Right lobe of liver (tissue), 6 donors: ENCODE results near the gene WDFY2. TPM values are rescaled to one million over a fixed set of nuclear protein-coding genes. Genes with fewer than 3 reads are reported as not detected.

Source experiments
- ATAC-seq, 4 donors: fragments of 200-7000 bp; cut with Tn5 transposase; one replicate each; pipeline ENCODE4 v1.9.1; 2020; ENCODE audit warnings: mild to moderate bottlenecking in 4 of 4, moderate library complexity in 4 of 4
- DNase-seq, 3 donors: peaks; one replicate each; pipeline ENCODE4 v3.0.0-alpha.2; 2020
- H3K27ac ChIP-seq, 3 donors: fragments of 200-600 bp; one replicate each; pipeline ENCODE4 v1.8.0; 2022
- H3K27me3 ChIP-seq, 2 donors: fragments of 200-600 bp; one replicate each; pipeline ENCODE4 v1.8.0; 2022
- H3K36me3 ChIP-seq, 4 donors: fragments of 200-600 bp; sonication (generic) in 1 of 4; one replicate each; pipeline versions ENCODE4 v1.5.1 to v1.8.0; 2017 to 2022; ENCODE audit warnings: control low read depth in 1 of 4
- H3K4me1 ChIP-seq, 4 donors: fragments of 200-600 bp; sonication (generic) in 1 of 4; one replicate each; pipeline versions ENCODE4 v1.5.1 to v1.8.0; 2017 to 2022; ENCODE audit warnings: control low read depth in 1 of 4
- H3K4me3 ChIP-seq, 3 donors: fragments of 200-600 bp; one replicate each; pipeline ENCODE4 v1.8.0; 2022
- H3K9me3 ChIP-seq, 4 donors: fragments of 200-600 bp; sonication (generic) in 1 of 4; one replicate each; pipeline versions ENCODE4 v1.5.1 to v1.8.0; 2017 to 2022; ENCODE audit warnings: control low read depth in 1 of 4
- CTCF ChIP-seq, 4 donors: fragments of 200-600 bp in 3 of 4; fragments of 450-650 bp in 1 of 4; IDR thresholded peaks; one replicate each; pipeline versions ENCODE4 v1.5.1 to v1.8.0; 2016 to 2022; ENCODE audit warnings: antibody characterized with exemption in 4 of 4, mild to moderate bottlenecking in 2 of 4
- POLR2A ChIP-seq: fragments of 450-650 bp; IDR thresholded peaks from one replicate; pipeline ENCODE4 v1.6.1; 2017; ENCODE audit warnings: antibody characterized with exemption, mild to moderate bottlenecking
- WGBS: methylation state at CpG from one replicate; pipeline ENCODE4 v1.1.6; 2018; ENCODE audit warnings: low coverage, low lambda C conversion rate; ENCODE audit not compliant: insufficient coverage; ENCODE audit errors: missing lambda C conversion rate; 5-methylcytosine and 5-hydroxymethylcytosine counted together
- intact Hi-C, 2 donors: fragments of 100-400 bp; cut with DNase I; formaldehyde crosslinking; loops; one replicate each; pipeline versions ENCODE4 v1.11.2 to v1.14.1; 2022
- total RNA-seq, 6 experiments: library from RNA; depleted of rRNA in 2 of 6; stranded (reverse); fragments of >200 nt in 2 of 6; fragmentation: NEBNext Ultra II Directional in 3 of 6; extraction: Animal tissue kit (Norgen Biotek cat#: 25700) in 3 of 6; gene quantifications; one replicate each; pipeline versions ENCODE4 v1.1.0 to v1.2.4, GENCODE V29; 2016 to 2023
- donor health status: DM: no; HTN: yes; CAD: no.
- donor health status: DM: no; HTN: no; CAD: no.
- donor health status: DM: no; HTN: no; CAD: no.
- donor health status: DM: no; HTN: yes; CAD: no.
- donor health status: DM: no; HTN: yes; CAD: no.

The WDFY2 gene
- total RNA-seq, 6 experiments from 2014 or later, result 4.5 to 12.0 (median 7.3) TPM

- no peak for TF ChIP-seq CTCF (IDR thresholded peaks at IDR 0.05)
- TF ChIP-seq POLR2A, result no peak
- intact Hi-C loops, result no loop called here
- peaks cover 0 to 15% (median 0%) of the 10 kb centered on the region in 4 donors for H3K4me1 ChIP-seq
- no peak for DNase-seq
- ATAC-seq, result peak in 1 of 4 donors; percentile 27
- no peaks in the 10 kb centered on the region for H3K27me3 ChIP-seq
- peaks cover 0 to 7% (median 0%) of the 10 kb centered on the region in 4 donors for H3K36me3 ChIP-seq
- peaks cover 0 to 7% (median 1%) of the 10 kb centered on the region in 4 donors for H3K9me3 ChIP-seq
- no peak overlapping the region for H3K4me3 ChIP-seq
- whole genome bisulfite sequencing, result 34% methylated on average over 2 of the region's 2 CpGs
- no peak overlapping the region for H3K27ac ChIP-seq
Observed at GRCh38 chr13:51746802-51747201, 162.5 kb downstream of the WDFY2 start.

GRCh38 chr13:51747438-51748434, 163.5 kb downstream of the WDFY2 start:
- no peak for TF ChIP-seq POLR2A
- TF ChIP-seq CTCF (IDR thresholded peaks at IDR 0.05), result no peak
- DNase-seq, result no peak
- Histone ChIP-seq H3K4me3 (no peak overlapping the region), H3K27ac (no peak overlapping the region), H3K9me3 (peaks cover 0 to 7% (median 1%) of the 10 kb centered on the region in 4 donors), H3K4me1 (peaks cover 0 to 8% (median 0%) of the 10 kb centered on the region in 4 donors), H3K27me3 (no peaks in the 10 kb centered on the region), H3K36me3 (peaks cover 0 to 7% (median 0%) of the 10 kb centered on the region in 4 donors)
- intact Hi-C loops, result no loop called here
- 92% methylated on average over 9 of the region's 9 CpGs for WGBS
- no peak for ATAC-seq

- 100% methylated on average over 2 of the region's 2 CpGs for whole genome bisulfite sequencing
- no peak for ATAC-seq
- no peak overlapping the region for H3K4me3 ChIP-seq
- H3K36me3 ChIP-seq, result peaks cover 0 to 52% (median 12%) of the 10 kb centered on the region in 4 donors
- H3K4me1 ChIP-seq, result no peaks in the 10 kb centered on the region
- no peaks in the 10 kb centered on the region for H3K27me3 ChIP-seq
- H3K27ac ChIP-seq, result no peak overlapping the region
- TF ChIP-seq CTCF (IDR thresholded peaks at IDR 0.05), result no peak
- TF ChIP-seq POLR2A, result no peak
- no peak for DNase-seq
- intact Hi-C loops, result no loop called here
- no peaks in the 10 kb centered on the region for H3K9me3 ChIP-seq
Observed at GRCh38 chr13:51756651-51757050, 172.4 kb downstream of the WDFY2 start.

- H3K27me3 ChIP-seq, result no peaks in the 10 kb centered on the region
- no peak for TF ChIP-seq POLR2A
- no peak for TF ChIP-seq CTCF (IDR thresholded peaks at IDR 0.05)
- H3K4me3 ChIP-seq, result no peak overlapping the region
- ATAC-seq (no peak), DNase-seq (no peak)
- H3K36me3 ChIP-seq, result peaks cover 0 to 56% (median 16%) of the 10 kb centered on the region in 4 donors
- no peak overlapping the region for H3K27ac ChIP-seq
- intact Hi-C loops, result no loop called here
- H3K9me3 ChIP-seq, result no peaks in the 10 kb centered on the region
- WGBS, result 73% methylated on average over 6 of the region's 6 CpGs
- no peaks in the 10 kb centered on the region for H3K4me1 ChIP-seq
Observed at GRCh38 chr13:51758691-51759090, 174.4 kb downstream of the WDFY2 start.
